Mucosa of descending colon (tissue), 3 donors: ENCODE results near the gene GALE. TPM values are rescaled to one million over a fixed set of nuclear protein-coding genes. Genes with fewer than 3 reads are reported as not detected.

Experiments used
- ATAC-seq: fragments of 200-7000 bp; cut with Tn5 transposase; one replicate; pipeline ENCODE4 v1.9.1; 2020; ENCODE audit warnings: mild to moderate bottlenecking, moderate library complexity
- DNase-seq, 3 donors: peaks; one replicate each; pipeline ENCODE4 v3.0.0-alpha.2; 2020
- H3K36me3 ChIP-seq: fragments of 200-600 bp; one replicate; pipeline ENCODE4 v1.8.0; 2021; ENCODE audit warnings: low read depth, mild to moderate bottlenecking
- H3K4me1 ChIP-seq: fragments of 200-600 bp; one replicate; pipeline ENCODE4 v1.8.0; 2021; ENCODE audit warnings: low read depth, mild to moderate bottlenecking
- H3K4me3 ChIP-seq: fragments of 200-600 bp; one replicate; pipeline ENCODE4 v1.8.0; 2021; ENCODE audit warnings: mild to moderate bottlenecking
- H3K9me3 ChIP-seq: fragments of 200-600 bp; one replicate; pipeline ENCODE4 v1.8.0; 2021; ENCODE audit warnings: mild to moderate bottlenecking
- CTCF ChIP-seq: fragments of 200-600 bp; IDR thresholded peaks from one replicate; pipeline ENCODE4 v1.8.0; 2022; ENCODE audit warnings: antibody characterized with exemption, mild to moderate bottlenecking
- intact Hi-C, 2 donors: fragments of 100-400 bp; cut with DNase I in 1 of 2; cut with micrococcal nuclease in 1 of 2; formaldehyde crosslinking; loops; one replicate each; pipeline versions ENCODE4 v1.11.0 to v1.11.1; 2022; cut with DNase I, micrococcal nuclease
- total RNA-seq, 3 donors: library from RNA; stranded (reverse); fragmentation: NEBNext Ultra II Directional in 2 of 3; extraction: Animal tissue kit (Norgen Biotek cat#: 25700) in 2 of 3; gene quantifications; one replicate each; pipeline versions ENCODE4 v1.2.1 to v1.2.4, GENCODE V29; 2021 to 2023
- donor health status: DM: no; HTN: no; CAD: no; lungs with moderate emphysema.
- donor health status: DM: no; HTN: no; CAD: no.
- donor health status: DM: no; HTN: yes; CAD: no.

The GALE gene
- total RNA-seq, 3 donors from 2014 or later, result 55.7 to 156 (median 127) TPM

- Histone ChIP-seq H3K4me1 (peaks cover 5% of the 10 kb centered on the region), H3K36me3 (no peaks in the 10 kb centered on the region), H3K9me3 (no peaks in the 10 kb centered on the region), H3K4me3 (no peak overlapping the region)
- intact Hi-C loops, result no loop called here
- ATAC-seq (no peak), DNase-seq (peak in 1 of 3 donors; percentile 44)
- no peak for TF ChIP-seq CTCF
Observed at GRCh38 chr1:23825762-23826522, 25.4 kb upstream of the GALE start.

- no peak for TF ChIP-seq CTCF
- intact Hi-C loops, result no loop called here
- H3K4me3 ChIP-seq, result peak within 1 kb of the TSS; percentile 58
- H3K36me3 ChIP-seq, result no peaks in the 10 kb centered on the region
- H3K4me1 ChIP-seq, result peaks cover 5% of the 10 kb centered on the region
- no peaks in the 10 kb centered on the region for H3K9me3 ChIP-seq
- ATAC-seq, result peak; percentile 100
- peak; percentile 94 to 95 (median 94) for DNase-seq
Observed at GRCh38 chr1:23825076-23825761, 24.7 kb upstream of the GALE start, which contains the start of gene HMGCL. Gene HMGCL, minus strand, starts transcription at chr1:23825429. Its CDS starts 14 bp downstream, at chr1:23825415.

- H3K9me3 ChIP-seq, result no peaks in the 10 kb centered on the region
- no peaks in the 10 kb centered on the region for H3K36me3 ChIP-seq
- no peak for TF ChIP-seq CTCF
- DNase-seq (no peak), ATAC-seq (peak; percentile 31)
- H3K4me3 ChIP-seq, result peak overlapping the region; percentile 58
- intact Hi-C loops, result no loop called here
- peaks cover 5% of the 10 kb centered on the region for H3K4me1 ChIP-seq
Observed at GRCh38 chr1:23824711-23825075, 24.1 kb upstream of the GALE start.

- H3K4me3 ChIP-seq, result no peak overlapping the region
- H3K9me3 ChIP-seq, result no peaks in the 10 kb centered on the region
- peaks cover 5% of the 10 kb centered on the region for H3K4me1 ChIP-seq
- ATAC-seq, result no peak
- intact Hi-C loops, result no loop called here
- no peaks in the 10 kb centered on the region for H3K36me3 ChIP-seq
- no peak for DNase-seq
- no peak for TF ChIP-seq CTCF
Observed at GRCh38 chr1:23823767-23824166, 23.2 kb upstream of the GALE start.

GRCh38 chr1:23817633-23818032 lies 17.1 kb upstream of the GALE start:
- no peak overlapping the region for H3K4me3 ChIP-seq
- intact Hi-C loops, result loop anchor here in 1 of 2 donors (10.0 kb wide), 1 partner anchor 47 kb away; the partner anchor contains the start of gene FUCA1
- DNase-seq (no peak), ATAC-seq (no peak)
- TF ChIP-seq CTCF, result no peak
- no peaks in the 10 kb centered on the region for H3K4me1 ChIP-seq
- H3K9me3 ChIP-seq, result no peaks in the 10 kb centered on the region
- peaks cover 3% of the 10 kb centered on the region for H3K36me3 ChIP-seq
